ENCODE data around the gene KRT78.

Gene KRT78

GRCh38 chr12:52838609-52839435 is 10.0 kb downstream of the KRT78 start:
- Mint-ChIP-seq H3K27me3 (ENCODE audit: low read depth) (peaks cover 33% of the 10 kb centered on the region), H3K27ac (no peak overlapping the region), H3K4me1 (no peaks in the 10 kb centered on the region), H3K36me3 (ENCODE audit: low read depth) (no peaks in the 10 kb centered on the region), H3K9me3 (no peaks in the 10 kb centered on the region), H3K4me3 (no peak overlapping the region)
- TF ChIP-seq CTCF (IDR thresholded peaks at IDR 0.05; ENCODE audit: unreplicated experiment in 3 of 3) = no peak

- H3K4me1 Mint-ChIP-seq = no peaks in the 10 kb centered on the region
- TF ChIP-seq CTCF (IDR thresholded peaks at IDR 0.05; ENCODE audit: unreplicated experiment in 3 of 3) = no peak
- H3K4me3 Mint-ChIP-seq = no peak overlapping the region
- no peaks in the 10 kb centered on the region for H3K9me3 Mint-ChIP-seq
- H3K27me3 Mint-ChIP-seq (ENCODE audit: low read depth) = peaks cover 33% of the 10 kb centered on the region
- H3K36me3 Mint-ChIP-seq (ENCODE audit: low read depth) = no peaks in the 10 kb centered on the region
- H3K27ac Mint-ChIP-seq = no peak overlapping the region
Measured at GRCh38 chr12:52837781-52838608, 10.8 kb downstream of the KRT78 start.

DNA sequence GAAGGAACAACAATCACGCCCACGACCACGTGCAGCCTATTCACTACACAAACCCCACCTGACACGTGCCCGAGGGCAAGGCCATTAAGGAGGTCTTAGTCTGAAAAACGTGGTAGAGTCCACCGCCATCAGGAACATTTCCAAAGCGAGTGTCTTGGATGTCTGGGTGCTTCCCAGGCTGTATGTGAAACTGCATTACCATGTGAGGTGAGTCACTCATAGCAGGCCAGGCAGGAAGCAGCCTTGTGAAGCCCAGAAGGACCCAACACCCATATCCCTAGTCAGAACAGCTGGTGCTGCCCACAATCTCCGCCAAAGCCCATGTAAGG is 11.4 kb downstream of the KRT78 start:
- Mint-ChIP-seq H3K4me3 (no peak overlapping the region), H3K27ac (no peak overlapping the region), H3K4me1 (no peaks in the 10 kb centered on the region), H3K36me3 (ENCODE audit: low read depth) (no peaks in the 10 kb centered on the region), H3K27me3 (ENCODE audit: low read depth) (peaks cover 32% of the 10 kb centered on the region), H3K9me3 (no peaks in the 10 kb centered on the region)
- no peak for TF ChIP-seq CTCF (IDR thresholded peaks at IDR 0.05; ENCODE audit: unreplicated experiment in 3 of 3)

GRCh38 chr12:52836491-52837412 is 12.0 kb downstream of the KRT78 start:
- Mint-ChIP-seq H3K27me3 (ENCODE audit: low read depth) (peaks cover 28% of the 10 kb centered on the region), H3K9me3 (no peaks in the 10 kb centered on the region), H3K4me1 (no peaks in the 10 kb centered on the region), H3K27ac (no peak overlapping the region), H3K36me3 (ENCODE audit: low read depth) (no peaks in the 10 kb centered on the region), H3K4me3 (no peak overlapping the region)
- TF ChIP-seq CTCF (IDR thresholded peaks at IDR 0.05; ENCODE audit: unreplicated experiment in 3 of 3) = no peak

- no peaks in the 10 kb centered on the region for H3K4me1 Mint-ChIP-seq
- H3K27ac Mint-ChIP-seq = no peak overlapping the region
- peaks cover 23% of the 10 kb centered on the region for H3K27me3 Mint-ChIP-seq (ENCODE audit: low read depth)
- no peak overlapping the region for H3K4me3 Mint-ChIP-seq
- no peak for TF ChIP-seq CTCF (IDR thresholded peaks at IDR 0.05; ENCODE audit: unreplicated experiment in 3 of 3)
- no peaks in the 10 kb centered on the region for H3K36me3 Mint-ChIP-seq (ENCODE audit: low read depth)
- no peaks in the 10 kb centered on the region for H3K9me3 Mint-ChIP-seq
Measured at GRCh38 chr12:52836042-52836466, 12.7 kb downstream of the KRT78 start.

Data from nephron (organoid).